MM.1S (cell line): ENCODE results near the gene DDB1.

Experiments
- EZH2 ChIP-seq: fragments of 300-600 bp; sonication (generic); optimal IDR thresholded peaks from 2 replicates; pipeline ENCODE3; 2017; ENCODE audit warnings: low read depth, mild to moderate bottlenecking, antibody characterized with exemption, low read length, mixed read lengths
- TF ChIP-seq, protein P1 (sequence below): fragments of 300-600 bp; sonication (generic); IDR thresholded peaks from 2 replicates; pipeline ENCODE4 v1.5.1; 2016; ENCODE audit warnings: antibody characterized with exemption, low read length, mixed read lengths

DNA sequence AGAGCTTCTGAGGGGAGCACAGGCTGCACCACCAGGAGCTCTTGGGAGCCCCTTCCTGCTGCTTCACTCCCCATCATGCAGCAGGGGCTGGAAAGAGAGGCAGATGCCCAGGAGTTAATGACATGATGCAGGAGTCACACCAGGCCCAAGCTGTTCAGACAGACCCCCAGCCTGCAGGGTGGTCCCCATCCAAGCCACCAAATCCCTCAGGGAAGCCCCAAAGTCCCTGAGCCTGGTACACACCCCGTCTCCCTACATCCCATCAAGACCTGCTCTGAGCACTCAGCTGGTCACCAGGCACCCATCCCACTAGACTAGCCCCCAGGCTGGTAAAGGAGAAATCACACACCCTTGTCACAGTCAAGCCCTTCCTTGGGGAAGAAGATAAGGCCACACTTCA lies 17.4 kb upstream of the DDB1 start:
- TF ChIP-seq EZH2: no peak
- TF ChIP-seq, protein P1, sequence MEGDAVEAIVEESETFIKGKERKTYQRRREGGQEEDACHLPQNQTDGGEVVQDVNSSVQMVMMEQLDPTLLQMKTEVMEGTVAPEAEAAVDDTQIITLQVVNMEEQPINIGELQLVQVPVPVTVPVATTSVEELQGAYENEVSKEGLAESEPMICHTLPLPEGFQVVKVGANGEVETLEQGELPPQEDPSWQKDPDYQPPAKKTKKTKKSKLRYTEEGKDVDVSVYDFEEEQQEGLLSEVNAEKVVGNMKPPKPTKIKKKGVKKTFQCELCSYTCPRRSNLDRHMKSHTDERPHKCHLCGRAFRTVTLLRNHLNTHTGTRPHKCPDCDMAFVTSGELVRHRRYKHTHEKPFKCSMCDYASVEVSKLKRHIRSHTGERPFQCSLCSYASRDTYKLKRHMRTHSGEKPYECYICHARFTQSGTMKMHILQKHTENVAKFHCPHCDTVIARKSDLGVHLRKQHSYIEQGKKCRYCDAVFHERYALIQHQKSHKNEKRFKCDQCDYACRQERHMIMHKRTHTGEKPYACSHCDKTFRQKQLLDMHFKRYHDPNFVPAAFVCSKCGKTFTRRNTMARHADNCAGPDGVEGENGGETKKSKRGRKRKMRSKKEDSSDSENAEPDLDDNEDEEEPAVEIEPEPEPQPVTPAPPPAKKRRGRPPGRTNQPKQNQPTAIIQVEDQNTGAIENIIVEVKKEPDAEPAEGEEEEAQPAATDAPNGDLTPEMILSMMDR: no peak
